Glomerular endothelial cell (primary cell): Measurements from ENCODE around the gene FAM216B. TPM values are rescaled to one million over a fixed set of nuclear protein-coding genes. Genes with fewer than 3 reads are reported as not detected.
"Not testable (repeated sequence)": the region's sequence is repeated elsewhere in the genome, so short reads cannot be mapped to it uniquely, and the experiment has no call there.

ENCODE experiments used
- DNase-seq: peaks from one replicate; pipeline ENCODE4 v3.0.0-alpha.2; 2011; ENCODE audit warnings: low read depth, low spot score; ENCODE audit errors: extremely low read depth
- total RNA-seq: library from RNA; depleted of rRNA; stranded (reverse); fragments of >200 nt; gene quantifications from 2 replicates; pipeline ENCODE4 v1.2.3, GENCODE V29; 2015

The FAM216B gene
- not detected in 2 replicates for total RNA-seq

- DNase-seq = no peak
Observed at GRCh38 chr13:42781352-42781751, at the start of gene FAM216B. TSS of gene FAM216B (plus strand) at chr13:42781584. CDS start at chr13:42784068, 2,484 bp downstream.

GRCh38 chr13:42732073-42732472, 49.3 kb upstream of the FAM216B start:
- DNase-seq = no peak

- DNase-seq = no peak
Observed at GRCh38 chr13:42733046-42733445, 48.3 kb upstream of the FAM216B start.

GRCh38 chr13:42735010-42735409, 46.4 kb upstream of the FAM216B start:
- no peak for DNase-seq

- DNase-seq = no peak
Observed at GRCh38 chr13:42740753-42741152, 40.6 kb upstream of the FAM216B start.

GRCh38 chr13:42741914-42742313, 39.5 kb upstream of the FAM216B start:
- DNase-seq = no peak

- DNase-seq = no peak
Observed at GRCh38 chr13:42745655-42746054, 35.7 kb upstream of the FAM216B start.

GRCh38 chr13:42746866-42747265, 34.5 kb upstream of the FAM216B start:
- no peak for DNase-seq

- DNase-seq = no peak
Observed at GRCh38 chr13:42747399-42747873, 33.9 kb upstream of the FAM216B start.

GRCh38 chr13:42750794-42751193, 30.6 kb upstream of the FAM216B start:
- no peak for DNase-seq

- DNase-seq = no peak
Observed at GRCh38 chr13:42751693-42752092, 29.7 kb upstream of the FAM216B start.

GRCh38 chr13:42752731-42753130, 28.7 kb upstream of the FAM216B start:
- DNase-seq = no peak

- no peak for DNase-seq
Observed at GRCh38 chr13:42753697-42754096, 27.7 kb upstream of the FAM216B start.

GRCh38 chr13:42754801-42755510, 26.4 kb upstream of the FAM216B start:
- no peak for DNase-seq

- DNase-seq = no peak
Observed at GRCh38 chr13:42757678-42758420, 23.5 kb upstream of the FAM216B start.

GRCh38 chr13:42758515-42758914, 22.9 kb upstream of the FAM216B start:
- DNase-seq = no peak

- no peak for DNase-seq
Observed at GRCh38 chr13:42760951-42761350, 20.4 kb upstream of the FAM216B start.

- DNase-seq = no peak
Observed at GRCh38 chr13:42762251-42762650, 19.1 kb upstream of the FAM216B start.

GRCh38 chr13:42762917-42763316, 18.5 kb upstream of the FAM216B start:
- DNase-seq = no peak

- no peak for DNase-seq
Observed at GRCh38 chr13:42766016-42766415, 15.4 kb upstream of the FAM216B start.

GRCh38 chr13:42769650-42770049, 11.7 kb upstream of the FAM216B start:
- no peak for DNase-seq

- DNase-seq = not testable (repeated sequence)
Observed at GRCh38 chr13:42776558-42776957, 4.8 kb upstream of the FAM216B start.
